NCI-H1105 treated with DMSO at 0.1 percent for 48 hours (cell line): ENCODE data around the gene PLEKHG4.

Experiments
- DNase-seq: peaks from one replicate; lab custom pipeline; 2025; lab: John Stamatoyannopoulos, UW

The PLEKHG4 gene

GRCh38 chr16:67279296-67280089 lies at the start of gene PLEKHG4:
Gene PLEKHG4, plus strand, starts transcription at chr16:67279532. Its CDS starts 513 bp downstream, at chr16:67280045.
- DNase-seq, result peak; percentile 51

- no peak for DNase-seq
These were observed 49.2 kb upstream of the PLEKHG4 start for GRCh38 chr16:67229906-67230808.

- no peak for DNase-seq
These were observed 48.3 kb upstream of the PLEKHG4 start for GRCh38 chr16:67230809-67231660.

GRCh38 chr16:67233596-67233995 lies 45.7 kb upstream of the PLEKHG4 start:
- DNase-seq, result no peak

- DNase-seq, result no peak
These were observed 45.1 kb upstream of the PLEKHG4 start for GRCh38 chr16:67234180-67234597.

GRCh38 chr16:67235816-67236562 lies 43.3 kb upstream of the PLEKHG4 start:
- DNase-seq, result no peak

GRCh38 chr16:67236563-67237395 lies 42.6 kb upstream of the PLEKHG4 start:
- no peak for DNase-seq

- DNase-seq, result no peak
These were observed 41.7 kb upstream of the PLEKHG4 start for GRCh38 chr16:67237396-67238277.

- DNase-seq, result no peak
These were observed 41.1 kb upstream of the PLEKHG4 start for GRCh38 chr16:67238278-67238575.

GRCh38 chr16:67238806-67239470 lies 40.4 kb upstream of the PLEKHG4 start:
- DNase-seq, result no peak

GRCh38 chr16:67240506-67240905 lies 38.8 kb upstream of the PLEKHG4 start:
- no peak for DNase-seq

GRCh38 chr16:67241008-67241900 lies 38.1 kb upstream of the PLEKHG4 start:
- DNase-seq, result no peak

GRCh38 chr16:67242138-67242730 lies 37.1 kb upstream of the PLEKHG4 start:
- DNase-seq, result no peak

- no peak for DNase-seq
These were observed 35.9 kb upstream of the PLEKHG4 start for GRCh38 chr16:67243481-67243880.

GRCh38 chr16:67244387-67245185 lies 34.7 kb upstream of the PLEKHG4 start:
- DNase-seq, result no peak

GRCh38 chr16:67245186-67245585 lies 34.1 kb upstream of the PLEKHG4 start:
- no peak for DNase-seq

- DNase-seq, result no peak
These were observed 33.7 kb upstream of the PLEKHG4 start for GRCh38 chr16:67245674-67246080.
